WERI-Rb-1 (cell line): Measurements from ENCODE around the gene FGFR2.

Source experiments
- DNase-seq: peaks from one replicate; pipeline ENCODE4 v3.0.0-alpha.2; 2020
- H3K27ac ChIP-seq: fragments of 250-450 bp; sonication (Bioruptor Pico); 2 replicates; pipeline ENCODE4 v1.5.1; 2020; ENCODE audit warnings: mild to moderate bottlenecking, moderate library complexity
- H3K27me3 ChIP-seq: fragments of 250-450 bp; sonication (Bioruptor Pico); 2 replicates; pipeline ENCODE4 v1.5.1; 2021; ENCODE audit warnings: mild to moderate bottlenecking, low read depth, moderate library complexity; ENCODE audit not compliant: insufficient read depth, severe bottlenecking
- H3K36me3 ChIP-seq: fragments of 250-450 bp; sonication (Bioruptor Pico); 2 replicates; pipeline ENCODE4 v1.5.1; 2020; ENCODE audit warnings: mild to moderate bottlenecking, moderate library complexity
- H3K4me3 ChIP-seq: 2 replicates; pipeline ENCODE4 v1.5.1; 2011; ENCODE audit warnings: low read depth, mild to moderate bottlenecking, control low read depth, low read length
- H3K9me3 ChIP-seq: fragments of 250-450 bp; sonication (Bioruptor Pico); 2 replicates; pipeline ENCODE4 v1.5.1; 2021; ENCODE audit warnings: mild to moderate bottlenecking, moderate library complexity; ENCODE audit not compliant: severe bottlenecking
- CTCF ChIP-seq: IDR thresholded peaks from 2 replicates; pipeline ENCODE4 v1.5.1; 2011; ENCODE audit warnings: low read depth, mild to moderate bottlenecking, control low read depth, inconsistent platforms, low read length

FGFR2 gene

GRCh38 chr10:121462955-121463354 lies 135.3 kb downstream of the FGFR2 start:
- H3K9me3 ChIP-seq: no peaks in the 10 kb centered on the region
- no peak for DNase-seq
- TF ChIP-seq CTCF: no peak
- no peaks in the 10 kb centered on the region for H3K27me3 ChIP-seq
- H3K36me3 ChIP-seq: no peaks in the 10 kb centered on the region
- H3K27ac ChIP-seq: no peak overlapping the region
- no peak overlapping the region for H3K4me3 ChIP-seq

- Histone ChIP-seq H3K9me3 (no peaks in the 10 kb centered on the region), H3K27me3 (no peaks in the 10 kb centered on the region), H3K27ac (no peak overlapping the region), H3K36me3 (no peaks in the 10 kb centered on the region), H3K4me3 (no peak overlapping the region)
- DNase-seq: no peak
- TF ChIP-seq CTCF: no peak
These were observed 136.0 kb downstream of the FGFR2 start for GRCh38 chr10:121462281-121462680.

GRCh38 chr10:121461307-121461706 lies 136.9 kb downstream of the FGFR2 start:
- H3K9me3 ChIP-seq: no peaks in the 10 kb centered on the region
- DNase-seq: no peak
- no peaks in the 10 kb centered on the region for H3K36me3 ChIP-seq
- H3K4me3 ChIP-seq: no peak overlapping the region
- no peak overlapping the region for H3K27ac ChIP-seq
- no peak for TF ChIP-seq CTCF
- H3K27me3 ChIP-seq: no peaks in the 10 kb centered on the region

GRCh38 chr10:121460733-121461132 lies 137.5 kb downstream of the FGFR2 start:
- no peak for DNase-seq
- H3K27ac ChIP-seq: no peak overlapping the region
- H3K9me3 ChIP-seq: no peaks in the 10 kb centered on the region
- no peak overlapping the region for H3K4me3 ChIP-seq
- H3K36me3 ChIP-seq: no peaks in the 10 kb centered on the region
- no peaks in the 10 kb centered on the region for H3K27me3 ChIP-seq
- no peak for TF ChIP-seq CTCF

GRCh38 chr10:121459622-121460453 lies 138.4 kb downstream of the FGFR2 start:
- TF ChIP-seq CTCF: no peak
- no peaks in the 10 kb centered on the region for H3K9me3 ChIP-seq
- H3K27ac ChIP-seq: no peak overlapping the region
- no peak for DNase-seq
- H3K27me3 ChIP-seq: no peaks in the 10 kb centered on the region
- H3K36me3 ChIP-seq: no peaks in the 10 kb centered on the region
- H3K4me3 ChIP-seq: no peak overlapping the region

- no peak overlapping the region for H3K27ac ChIP-seq
- no peak for TF ChIP-seq CTCF
- H3K4me3 ChIP-seq: no peak overlapping the region
- H3K36me3 ChIP-seq: no peaks in the 10 kb centered on the region
- H3K27me3 ChIP-seq: no peaks in the 10 kb centered on the region
- H3K9me3 ChIP-seq: no peaks in the 10 kb centered on the region
- no peak for DNase-seq
These were observed 139.0 kb downstream of the FGFR2 start for GRCh38 chr10:121459279-121459621.
